ENCODE results near the gene DAAM1.

DAAM1 gene

DNA sequence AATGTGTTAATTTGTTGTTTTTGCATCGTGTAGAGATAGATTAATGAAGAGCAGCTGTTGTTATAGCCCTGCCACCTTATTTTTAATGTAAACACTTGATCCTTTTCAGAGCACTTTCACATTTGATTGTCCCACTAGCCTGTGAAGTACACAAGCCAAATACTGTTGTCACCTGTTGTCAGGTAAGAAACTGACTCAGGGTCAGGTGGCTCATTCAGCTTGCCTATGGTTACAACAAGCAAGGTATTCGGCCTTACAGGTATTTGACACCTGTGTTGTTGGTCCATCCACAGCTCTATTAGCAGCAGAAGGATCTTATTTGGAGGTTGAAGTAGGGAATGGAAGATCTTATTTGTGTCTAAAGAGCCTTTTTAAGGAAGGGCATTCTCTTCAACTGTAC lies 167.8 kb downstream of the DAAM1 start:
- no peaks in the 10 kb centered on the region for H3K36me3 ChIP-seq (ENCODE audit: control insufficient read depth, insufficient read depth, low read length)
- H3K4me3 ChIP-seq (ENCODE audit: low read length): no peak overlapping the region
- no peak overlapping the region for H3K9ac ChIP-seq (ENCODE audit: low read length)
- no peaks in the 10 kb centered on the region for H3K9me3 ChIP-seq (ENCODE audit: control insufficient read depth, low read length)
- no peaks in the 10 kb centered on the region for H3K27me3 ChIP-seq (ENCODE audit: control insufficient read depth, insufficient read depth, low read length)
- peaks cover 9% of the 10 kb centered on the region for H3K4me1 ChIP-seq (ENCODE audit: control insufficient read depth, insufficient read depth, low read length)

- H3K27me3 ChIP-seq (ENCODE audit: control insufficient read depth, insufficient read depth, low read length): no peaks in the 10 kb centered on the region
- peaks cover 13% of the 10 kb centered on the region for H3K4me1 ChIP-seq (ENCODE audit: control insufficient read depth, insufficient read depth, low read length)
- H3K36me3 ChIP-seq (ENCODE audit: control insufficient read depth, insufficient read depth, low read length): no peaks in the 10 kb centered on the region
Observed at GRCh38 chr14:59356767-59357166, 168.3 kb downstream of the DAAM1 start.

DNA sequence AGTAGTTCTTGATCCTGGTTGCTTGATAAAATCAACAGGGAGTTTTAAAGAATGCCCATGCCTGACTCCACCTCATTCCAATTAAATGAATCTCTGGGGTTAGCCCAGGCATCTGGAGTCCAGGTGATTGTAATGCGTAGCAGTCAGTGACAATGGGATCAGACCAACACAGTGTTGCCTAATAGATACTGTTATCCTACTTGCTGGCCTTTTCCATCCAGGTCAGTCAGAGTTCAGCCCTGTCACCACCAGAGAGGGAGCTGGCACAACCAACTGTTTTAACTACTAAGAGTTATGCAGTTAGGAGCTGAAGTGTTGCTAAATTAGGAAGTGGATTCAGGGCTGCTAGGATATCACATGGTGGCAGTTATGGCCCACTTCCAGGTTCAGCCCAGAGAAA lies 169.6 kb downstream of the DAAM1 start:
- no peaks in the 10 kb centered on the region for H3K27me3 ChIP-seq (ENCODE audit: control insufficient read depth, insufficient read depth, low read length)
- no peaks in the 10 kb centered on the region for H3K36me3 ChIP-seq (ENCODE audit: control insufficient read depth, insufficient read depth, low read length)
- H3K9me3 ChIP-seq (ENCODE audit: control insufficient read depth, low read length): no peaks in the 10 kb centered on the region
- H3K4me1 ChIP-seq (ENCODE audit: control insufficient read depth, insufficient read depth, low read length): peaks cover 13% of the 10 kb centered on the region
- H3K9ac ChIP-seq (ENCODE audit: low read length): no peak overlapping the region
- no peak overlapping the region for H3K4me3 ChIP-seq (ENCODE audit: low read length)

More at GRCh38 chr14:59356767-59357166, 168.3 kb downstream of the DAAM1 start:
- H3K9ac ChIP-seq (ENCODE audit: low read length): no peak overlapping the region
- no peak overlapping the region for H3K4me3 ChIP-seq (ENCODE audit: low read length)
- no peaks in the 10 kb centered on the region for H3K9me3 ChIP-seq (ENCODE audit: control insufficient read depth, low read length)

DNA sequence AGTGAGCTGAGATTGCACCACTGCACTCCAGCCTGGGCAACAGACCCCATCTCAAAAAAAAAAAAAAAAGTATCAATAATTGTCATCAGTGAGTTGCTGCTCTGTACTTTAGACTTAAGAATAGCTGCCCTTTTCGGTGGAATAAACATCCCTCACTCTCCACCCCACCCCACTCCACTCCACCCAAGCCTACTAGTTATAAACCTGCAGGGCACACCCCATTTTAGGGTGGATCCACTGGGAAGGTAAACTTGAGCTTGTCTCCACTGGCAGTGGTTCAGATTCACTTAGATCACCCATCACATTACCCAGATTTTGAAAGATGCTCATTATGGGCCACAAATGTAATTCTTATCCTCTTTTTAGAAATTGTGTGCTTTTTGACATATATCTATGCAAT lies 170.3 kb downstream of the DAAM1 start:
- Histone ChIP-seq H3K9ac (ENCODE audit: low read length) (no peak overlapping the region), H3K27me3 (ENCODE audit: control insufficient read depth, insufficient read depth, low read length) (no peaks in the 10 kb centered on the region), H3K9me3 (ENCODE audit: control insufficient read depth, low read length) (no peaks in the 10 kb centered on the region), H3K4me3 (ENCODE audit: low read length) (no peak overlapping the region), H3K4me1 (ENCODE audit: control insufficient read depth, insufficient read depth, low read length) (peaks cover 20% of the 10 kb centered on the region), H3K36me3 (ENCODE audit: control insufficient read depth, insufficient read depth, low read length) (no peaks in the 10 kb centered on the region)

DNA sequence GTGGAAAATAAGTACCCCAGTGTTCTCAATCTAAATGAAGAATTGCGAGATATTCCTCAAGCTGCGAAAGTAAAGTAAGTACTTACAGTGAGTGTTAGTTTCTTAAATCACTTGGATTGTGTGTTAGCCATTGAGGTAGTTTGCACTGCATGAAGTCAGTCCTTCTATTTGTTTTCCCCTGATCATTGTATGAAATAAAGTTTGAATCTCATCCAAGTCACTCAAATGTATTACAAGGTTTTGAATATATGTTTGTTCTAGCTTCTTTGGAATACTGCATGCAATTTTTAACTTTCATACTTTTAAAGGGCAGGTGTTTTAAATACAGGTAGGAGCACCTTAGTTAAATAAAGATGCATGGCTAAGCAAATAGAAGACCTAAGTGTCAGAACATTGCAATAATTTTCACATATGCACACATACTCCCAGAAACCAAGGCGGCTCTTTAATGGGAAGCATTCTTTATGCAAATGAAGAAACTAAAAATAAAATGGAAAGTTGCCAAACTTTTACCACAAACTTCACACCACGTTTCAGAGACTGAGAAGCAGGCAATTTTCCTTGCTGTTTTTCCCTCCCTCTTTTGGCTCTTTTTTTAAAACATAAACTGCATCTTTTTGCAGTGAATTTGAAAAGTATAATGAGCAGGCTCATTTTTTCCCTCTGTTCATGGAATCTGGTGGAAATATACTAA lies 171.1 kb downstream of the DAAM1 start:
- Histone ChIP-seq H3K4me3 (ENCODE audit: low read length) (no peak overlapping the region), H3K9me3 (ENCODE audit: control insufficient read depth, low read length) (no peaks in the 10 kb centered on the region), H3K36me3 (ENCODE audit: control insufficient read depth, insufficient read depth, low read length) (no peaks in the 10 kb centered on the region), H3K27me3 (ENCODE audit: control insufficient read depth, insufficient read depth, low read length) (no peaks in the 10 kb centered on the region), H3K4me1 (ENCODE audit: control insufficient read depth, insufficient read depth, low read length) (peaks cover 24% of the 10 kb centered on the region), H3K9ac (ENCODE audit: low read length) (no peak overlapping the region)

DNA sequence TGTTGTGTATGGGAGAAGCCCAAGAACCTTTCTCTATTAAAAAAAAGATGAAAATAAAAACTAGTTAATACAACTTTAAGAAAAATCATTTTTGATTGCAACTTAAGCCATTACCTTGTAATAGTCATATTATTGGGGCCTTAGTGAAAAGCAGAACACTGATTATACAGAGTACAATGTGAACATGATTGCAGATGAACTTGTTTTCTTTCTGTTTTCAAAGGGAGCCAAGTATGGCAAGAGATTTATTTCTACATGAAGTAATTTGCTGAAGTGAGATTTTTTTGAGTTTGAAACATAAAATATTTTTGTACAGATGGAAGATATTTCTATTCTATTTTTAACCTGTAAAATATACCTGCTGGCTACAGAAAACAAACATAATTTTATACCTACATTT lies 171.8 kb downstream of the DAAM1 start:
- Histone ChIP-seq H3K4me1 (ENCODE audit: control insufficient read depth, insufficient read depth, low read length) (peaks cover 24% of the 10 kb centered on the region), H3K9me3 (ENCODE audit: control insufficient read depth, low read length) (no peaks in the 10 kb centered on the region), H3K9ac (ENCODE audit: low read length) (no peak overlapping the region), H3K36me3 (ENCODE audit: control insufficient read depth, insufficient read depth, low read length) (no peaks in the 10 kb centered on the region), H3K4me3 (ENCODE audit: low read length) (no peak overlapping the region), H3K27me3 (ENCODE audit: control insufficient read depth, insufficient read depth, low read length) (no peaks in the 10 kb centered on the region)

GRCh38 chr14:59360923-59361794 lies 172.7 kb downstream of the DAAM1 start:
- H3K27me3 ChIP-seq (ENCODE audit: control insufficient read depth, insufficient read depth, low read length): no peaks in the 10 kb centered on the region
- H3K4me1 ChIP-seq (ENCODE audit: control insufficient read depth, insufficient read depth, low read length): peaks cover 24% of the 10 kb centered on the region
- H3K36me3 ChIP-seq (ENCODE audit: control insufficient read depth, insufficient read depth, low read length): no peaks in the 10 kb centered on the region
- no peak overlapping the region for H3K4me3 ChIP-seq (ENCODE audit: low read length)
- H3K9ac ChIP-seq (ENCODE audit: low read length): no peak overlapping the region
- H3K9me3 ChIP-seq (ENCODE audit: control insufficient read depth, low read length): no peaks in the 10 kb centered on the region

DNA sequence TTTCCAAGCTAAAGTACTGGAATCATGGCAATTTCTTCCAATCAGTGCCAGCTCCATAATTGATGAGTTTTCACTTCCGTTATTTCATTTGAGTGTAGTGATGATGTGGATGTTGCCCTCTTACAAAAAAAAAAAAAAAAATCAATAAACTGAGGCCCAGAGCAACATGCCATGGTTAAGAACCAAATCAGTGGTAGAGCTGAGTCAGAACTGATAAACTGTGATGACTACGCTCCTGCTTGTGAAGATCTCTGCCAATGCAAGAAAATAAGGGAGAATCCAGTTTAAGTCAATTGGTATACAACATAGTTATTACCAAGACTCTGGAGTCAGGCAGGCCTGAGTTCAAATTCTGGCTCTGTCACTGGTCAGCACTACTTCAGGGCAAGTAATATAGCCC lies 174.0 kb downstream of the DAAM1 start:
- no peaks in the 10 kb centered on the region for H3K27me3 ChIP-seq (ENCODE audit: control insufficient read depth, insufficient read depth, low read length)
- no peak overlapping the region for H3K9ac ChIP-seq (ENCODE audit: low read length)
- H3K4me3 ChIP-seq (ENCODE audit: low read length): no peak overlapping the region
- H3K36me3 ChIP-seq (ENCODE audit: control insufficient read depth, insufficient read depth, low read length): no peaks in the 10 kb centered on the region
- peaks cover 24% of the 10 kb centered on the region for H3K4me1 ChIP-seq (ENCODE audit: control insufficient read depth, insufficient read depth, low read length)
- H3K9me3 ChIP-seq (ENCODE audit: control insufficient read depth, low read length): no peaks in the 10 kb centered on the region

DNA sequence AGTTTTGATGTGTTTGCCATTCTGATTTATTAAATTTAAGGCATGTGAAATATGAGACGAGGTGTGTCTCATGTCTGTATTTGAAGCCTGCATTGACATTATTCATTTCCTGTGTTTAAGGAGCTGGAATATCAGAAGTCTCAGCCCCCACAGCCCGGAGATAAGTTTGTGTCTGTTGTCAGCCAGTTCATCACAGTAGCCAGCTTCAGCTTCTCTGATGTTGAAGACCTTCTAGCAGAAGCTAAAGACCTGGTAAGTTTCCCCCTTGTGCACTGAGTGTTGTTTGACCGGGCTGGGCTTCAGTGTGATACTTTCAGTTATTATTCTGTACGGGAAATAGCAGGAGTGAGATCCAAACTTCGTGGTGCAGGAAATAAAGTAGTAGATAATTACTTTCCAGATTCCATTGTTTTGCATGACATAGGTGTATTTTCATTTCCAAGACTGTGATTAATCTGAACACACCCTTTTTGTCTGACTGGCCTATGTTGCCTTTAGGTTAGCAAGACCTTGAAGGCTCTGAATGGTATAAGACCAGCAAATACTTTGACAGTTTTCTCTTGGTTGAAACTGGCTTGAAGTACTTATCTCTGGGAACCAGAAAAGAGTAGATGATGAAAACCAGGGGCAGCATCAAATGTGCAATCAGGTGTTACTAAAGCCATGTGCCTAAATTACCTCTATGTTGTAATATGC lies 175.2 kb downstream of the DAAM1 start:
- Histone ChIP-seq H3K4me3 (ENCODE audit: low read length) (no peak overlapping the region), H3K9me3 (ENCODE audit: control insufficient read depth, low read length) (no peaks in the 10 kb centered on the region), H3K27me3 (ENCODE audit: control insufficient read depth, insufficient read depth, low read length) (no peaks in the 10 kb centered on the region), H3K9ac (ENCODE audit: low read length) (no peak overlapping the region), H3K4me1 (ENCODE audit: control insufficient read depth, insufficient read depth, low read length) (peaks cover 18% of the 10 kb centered on the region), H3K36me3 (ENCODE audit: control insufficient read depth, insufficient read depth, low read length) (no peaks in the 10 kb centered on the region)

DNA sequence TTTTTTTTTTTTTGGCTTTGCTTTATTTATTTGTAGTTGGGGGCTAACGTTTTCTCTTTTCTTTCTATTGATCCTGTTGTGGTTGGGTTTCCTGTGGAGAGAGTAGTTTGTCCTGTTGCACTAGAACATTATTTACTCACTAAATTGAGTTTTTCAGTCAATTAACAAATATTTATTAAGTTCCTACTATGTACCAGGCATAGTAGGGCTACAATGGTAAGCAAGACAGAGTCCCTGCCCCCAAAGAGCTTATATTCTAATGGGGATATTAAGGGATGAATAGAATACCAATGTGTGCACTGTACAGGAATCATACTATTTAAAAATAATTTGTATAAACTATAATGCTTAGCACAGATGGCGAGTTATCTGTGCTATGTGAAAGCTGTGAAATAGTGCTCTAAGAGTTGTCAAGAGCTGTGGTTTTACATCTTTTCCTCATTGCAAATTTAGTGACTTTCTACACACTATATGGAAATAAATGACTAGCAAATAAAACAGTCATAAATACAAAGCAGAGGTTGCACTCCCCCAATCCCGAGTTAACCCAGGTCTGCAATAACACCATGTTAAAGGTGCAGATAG lies 181.8 kb downstream of the DAAM1 start:
- Histone ChIP-seq H3K9ac (ENCODE audit: low read length) (no peak overlapping the region), H3K27me3 (ENCODE audit: control insufficient read depth, insufficient read depth, low read length) (no peaks in the 10 kb centered on the region), H3K9me3 (ENCODE audit: control insufficient read depth, low read length) (no peaks in the 10 kb centered on the region), H3K4me1 (ENCODE audit: control insufficient read depth, insufficient read depth, low read length) (no peaks in the 10 kb centered on the region), H3K36me3 (ENCODE audit: control insufficient read depth, insufficient read depth, low read length) (no peaks in the 10 kb centered on the region), H3K4me3 (ENCODE audit: low read length) (no peak overlapping the region)

- H3K4me3 ChIP-seq (ENCODE audit: low read length): no peak overlapping the region
- H3K9me3 ChIP-seq (ENCODE audit: control insufficient read depth, low read length): no peaks in the 10 kb centered on the region
- H3K36me3 ChIP-seq (ENCODE audit: control insufficient read depth, insufficient read depth, low read length): no peaks in the 10 kb centered on the region
- H3K27me3 ChIP-seq (ENCODE audit: control insufficient read depth, insufficient read depth, low read length): no peaks in the 10 kb centered on the region
- H3K9ac ChIP-seq (ENCODE audit: low read length): no peak overlapping the region
- no peaks in the 10 kb centered on the region for H3K4me1 ChIP-seq (ENCODE audit: control insufficient read depth, insufficient read depth, low read length)
Observed at GRCh38 chr14:59371771-59372170, 183.3 kb downstream of the DAAM1 start.

GRCh38 chr14:59374048-59374447 lies 185.6 kb downstream of the DAAM1 start:
- H3K4me1 ChIP-seq (ENCODE audit: control insufficient read depth, insufficient read depth, low read length): no peaks in the 10 kb centered on the region
- H3K9me3 ChIP-seq (ENCODE audit: control insufficient read depth, low read length): no peaks in the 10 kb centered on the region
- no peaks in the 10 kb centered on the region for H3K27me3 ChIP-seq (ENCODE audit: control insufficient read depth, insufficient read depth, low read length)
- no peaks in the 10 kb centered on the region for H3K36me3 ChIP-seq (ENCODE audit: control insufficient read depth, insufficient read depth, low read length)
- no peak overlapping the region for H3K4me3 ChIP-seq (ENCODE audit: low read length)
- H3K9ac ChIP-seq (ENCODE audit: low read length): no peak overlapping the region
